Vagina (tissue), 2 donors: ENCODE results near the gene DNMT3A.

Experiments
- CTCF ChIP-seq, 3 experiments: fragments of 450-650 bp in 2 of 3; fragments of 200-600 bp in 1 of 3; sonication (generic) in 1 of 3; IDR thresholded peaks; one replicate each; pipeline ENCODE4 v1.5.1; 2017 to 2019; ENCODE audit warnings: antibody characterized with exemption in 3 of 3, mild to moderate bottlenecking in 2 of 3, moderate library complexity in 2 of 3
- POLR2A ChIP-seq, 2 donors: fragments of 450-650 bp; IDR thresholded peaks; one replicate each; pipeline ENCODE4 v1.6.1; 2017; ENCODE audit warnings: antibody characterized with exemption in 2 of 2, mild to moderate bottlenecking in 2 of 2, moderate library complexity in 2 of 2
- POLR2AphosphoS5 ChIP-seq, 2 donors: sonication (generic); formaldehyde crosslinking; IDR thresholded peaks; one replicate each; pipeline ENCODE4 v1.9.0; 2017; ENCODE audit warnings: antibody characterized with exemption in 2 of 2, mild to moderate bottlenecking in 2 of 2, low read depth in 1 of 2; ENCODE audit not compliant: insufficient read depth in 1 of 2

- TF ChIP-seq CTCF (IDR thresholded peaks at IDR 0.05) (no peak), POLR2A (IDR thresholded peaks at IDR 0.05) (no peak), POLR2AphosphoS5 (IDR thresholded peaks at IDR 0.05; ENCODE audit: insufficient read depth in 1 of 2, low read depth in 1 of 2) (no peak)
Observed at GRCh38 chr2:25240636-25241035, 101.1 kb downstream of the DNMT3A start.
